ENCODE data around the gene MOK.

MOK gene

DNA sequence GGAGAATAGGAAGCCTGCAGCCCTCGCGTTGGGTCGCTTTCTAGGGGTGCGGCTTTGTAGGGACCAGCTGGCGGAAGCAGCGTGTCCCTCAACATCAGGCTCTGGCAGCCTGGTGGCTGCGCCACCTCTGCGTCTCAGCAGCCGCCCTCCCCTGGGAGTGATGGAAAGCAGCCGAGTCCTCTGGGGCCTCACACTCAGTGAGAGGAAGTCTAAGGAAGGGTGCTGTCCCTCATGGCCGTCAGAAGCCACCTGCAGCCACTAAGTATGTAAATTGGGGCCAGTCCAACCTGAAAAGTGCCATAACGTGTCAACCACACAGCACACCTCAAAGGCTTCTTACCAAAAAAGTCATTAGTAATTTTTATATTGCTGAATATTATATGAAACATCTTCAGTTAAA lies 84.9 kb downstream of the MOK start:
- no peak for DNase-seq

DNA sequence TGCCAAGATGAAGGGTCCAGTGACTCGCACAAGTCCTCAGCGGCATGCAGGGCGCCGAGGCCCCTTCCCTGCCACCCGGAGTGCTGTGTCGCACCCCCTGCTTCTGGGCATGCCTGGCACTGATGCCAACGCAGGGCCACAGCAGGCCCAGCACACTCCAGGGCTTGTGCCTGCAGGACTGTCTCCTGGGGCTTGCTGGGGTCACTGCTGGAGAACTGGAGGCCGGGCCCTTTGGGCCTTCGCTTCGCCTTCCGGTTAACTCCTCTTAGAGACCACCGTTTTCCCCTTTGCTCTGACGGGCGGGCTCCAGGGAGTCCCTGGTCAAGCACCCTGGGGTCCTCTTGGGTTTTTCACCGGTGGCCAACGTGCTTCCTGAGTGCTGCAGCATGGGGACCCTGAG lies 85.6 kb downstream of the MOK start:
- DNase-seq, result no peak

DNA sequence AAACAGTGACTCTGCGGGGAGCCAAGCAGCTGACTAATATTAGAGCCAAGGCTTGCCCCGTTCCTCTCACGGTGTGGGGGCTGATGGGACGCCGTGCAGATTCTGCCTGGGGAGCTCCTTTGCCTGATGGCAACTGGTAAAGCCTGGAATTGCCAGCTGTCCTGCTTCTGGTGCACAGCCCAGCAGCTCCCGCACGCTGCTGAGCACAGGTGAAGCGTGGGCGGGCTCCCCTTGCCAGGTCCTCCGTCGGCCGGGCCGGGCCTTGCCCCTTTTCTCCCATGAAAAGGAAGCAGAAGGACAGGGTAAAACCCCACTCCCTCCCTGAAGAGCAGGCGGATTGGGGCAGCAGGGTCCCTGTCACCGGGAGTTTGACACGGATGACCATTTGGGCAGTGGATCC lies 86.3 kb downstream of the MOK start:
- no peak for DNase-seq

DNA sequence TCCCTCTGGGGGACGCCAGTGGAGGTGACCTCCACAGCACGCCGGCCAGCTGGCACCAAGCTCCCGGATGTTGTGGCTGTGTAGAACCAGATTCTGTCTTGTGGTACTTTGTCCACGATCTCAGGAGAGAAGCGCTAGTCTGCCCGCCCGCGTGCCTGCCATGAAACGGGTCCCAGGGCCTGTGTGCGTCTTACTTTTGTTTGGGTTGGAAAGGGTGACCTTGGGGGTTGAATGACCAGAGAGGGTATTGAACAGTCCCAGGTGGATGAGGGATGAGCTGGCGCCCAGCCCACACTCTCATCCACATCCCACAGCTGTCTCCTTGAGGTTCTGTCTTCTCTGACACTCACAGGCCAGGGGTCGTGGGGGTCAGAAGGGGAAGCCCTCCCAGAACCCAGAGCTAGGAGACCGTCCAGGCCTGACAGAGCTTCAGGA lies 87.0 kb downstream of the MOK start:
- DNase-seq, result no peak

DNA sequence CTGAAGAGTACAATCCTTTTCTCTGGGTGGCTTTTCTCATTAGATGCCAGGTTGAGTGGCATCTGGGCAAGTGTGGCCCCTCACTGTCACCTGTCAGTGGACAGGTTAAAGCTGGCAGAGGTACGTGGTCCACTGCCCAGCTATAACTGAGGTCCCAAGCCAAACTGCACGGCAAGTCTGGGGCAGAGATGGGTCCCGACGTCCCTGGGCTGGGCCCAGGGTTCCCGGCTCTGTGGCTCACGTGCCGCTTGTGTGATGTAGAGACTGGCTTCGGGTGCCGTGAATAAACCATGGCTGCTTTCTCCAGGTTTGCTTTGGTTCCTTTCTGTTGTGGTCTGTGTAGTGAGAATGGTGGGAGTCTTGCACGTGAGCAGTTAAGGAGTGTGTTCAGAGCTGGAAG lies 87.6 kb downstream of the MOK start:
- no peak for DNase-seq

DNA sequence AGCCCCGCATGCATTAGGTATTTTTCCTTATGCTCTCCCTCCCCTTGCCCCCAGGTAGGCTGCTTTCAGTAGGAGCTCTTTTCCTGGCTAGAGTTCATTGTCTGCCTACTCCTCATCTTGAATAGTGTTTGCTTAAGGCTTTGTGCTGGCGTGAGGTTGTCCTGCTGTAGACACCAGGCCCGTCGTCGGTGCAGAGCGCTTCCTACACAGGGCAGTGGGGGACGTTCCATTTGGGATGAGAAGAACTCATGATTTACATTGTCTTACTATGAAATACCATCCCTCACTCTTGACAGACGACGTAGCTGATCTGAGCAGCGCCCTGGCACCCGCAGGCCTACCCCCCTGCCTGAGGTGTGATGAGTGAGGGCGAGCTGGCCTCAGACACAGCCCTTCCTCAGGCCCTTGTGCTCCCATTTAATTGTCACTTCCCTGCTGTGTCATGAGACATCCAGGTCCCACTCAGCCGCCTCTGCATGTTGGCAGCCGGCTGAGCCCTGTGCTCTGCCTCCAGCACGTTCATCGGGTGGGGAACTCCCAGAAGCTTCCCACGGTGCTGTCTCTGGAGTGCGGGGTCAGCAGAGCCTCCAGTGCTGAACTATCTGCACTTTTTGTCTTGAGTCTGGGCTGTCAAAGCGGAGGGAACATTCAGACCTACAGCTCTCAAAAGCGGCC lies 89.3 kb downstream of the MOK start:
- DNase-seq, result no peak

DNA sequence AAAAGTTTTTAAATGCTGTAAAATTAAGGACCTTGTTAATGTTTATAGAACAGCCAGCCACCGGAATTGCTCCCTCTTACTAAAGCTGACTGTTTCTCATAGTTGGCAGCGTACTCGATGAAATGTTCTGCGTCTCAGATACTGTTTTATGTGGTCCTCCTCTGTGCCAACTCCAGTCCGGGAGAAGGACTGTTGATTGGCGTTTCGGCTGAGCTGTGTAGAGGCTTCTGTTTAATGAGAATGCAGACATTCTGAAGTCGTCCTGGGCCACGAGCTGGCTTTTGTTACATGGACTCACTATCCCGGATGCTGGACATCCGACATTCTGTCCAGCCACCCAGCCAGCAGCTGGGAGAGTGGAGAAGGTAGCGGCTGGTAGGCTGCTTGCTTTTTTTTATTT lies 89.9 kb downstream of the MOK start:
- DNase-seq, result no peak

DNA sequence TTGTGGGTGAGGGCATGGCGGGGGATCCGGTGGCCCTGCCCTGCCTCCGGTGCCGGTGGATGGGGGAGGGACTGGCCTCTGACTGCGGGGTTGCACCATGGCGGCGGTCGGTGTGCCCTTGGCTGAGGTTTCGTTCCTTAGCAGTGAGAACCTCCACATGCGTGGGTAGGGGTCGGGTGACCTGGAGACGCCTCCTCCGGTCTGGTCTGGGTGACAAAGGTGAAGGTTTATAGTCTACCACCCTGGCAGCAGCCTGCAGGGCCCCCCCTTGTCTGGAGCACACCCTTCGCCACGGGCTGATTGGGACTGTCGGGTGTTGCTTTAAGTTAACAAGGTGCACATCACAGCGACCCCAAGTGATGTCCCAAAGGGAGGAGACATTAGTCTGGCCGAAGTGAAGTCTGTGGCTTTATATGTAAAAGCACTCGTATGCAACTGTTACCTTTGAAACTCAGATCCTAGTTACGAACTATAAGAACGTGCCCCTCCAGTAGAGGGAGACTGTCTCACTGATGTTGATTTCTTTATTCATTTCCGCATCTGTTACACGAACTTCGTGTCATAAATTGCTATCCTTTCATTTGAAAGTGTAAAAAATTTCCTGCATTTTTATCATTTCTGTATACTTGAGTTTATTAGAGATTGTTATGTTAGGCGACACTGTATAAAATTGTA lies 90.8 kb downstream of the MOK start:
- no peak for DNase-seq

DNA sequence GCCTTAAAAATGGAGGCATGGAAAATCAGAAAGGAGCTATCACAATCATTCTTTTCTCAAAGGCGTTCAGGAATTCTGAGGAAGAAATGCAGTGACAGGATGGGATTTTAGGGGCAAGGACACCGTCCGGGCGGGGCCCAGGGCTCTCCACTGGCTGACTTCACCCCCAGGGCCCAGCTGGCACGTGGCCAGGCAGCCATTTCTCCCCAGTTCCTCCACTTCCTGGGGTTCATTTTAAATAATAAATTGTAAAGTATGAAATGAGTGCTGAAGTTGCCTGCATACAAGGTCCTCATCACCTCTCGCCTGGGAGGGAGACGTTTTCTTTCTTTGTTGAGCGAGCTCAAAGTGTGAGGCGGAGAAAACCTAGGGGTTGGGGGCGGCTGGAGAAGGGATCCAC lies 91.5 kb downstream of the MOK start:
- no peak for DNase-seq

DNA sequence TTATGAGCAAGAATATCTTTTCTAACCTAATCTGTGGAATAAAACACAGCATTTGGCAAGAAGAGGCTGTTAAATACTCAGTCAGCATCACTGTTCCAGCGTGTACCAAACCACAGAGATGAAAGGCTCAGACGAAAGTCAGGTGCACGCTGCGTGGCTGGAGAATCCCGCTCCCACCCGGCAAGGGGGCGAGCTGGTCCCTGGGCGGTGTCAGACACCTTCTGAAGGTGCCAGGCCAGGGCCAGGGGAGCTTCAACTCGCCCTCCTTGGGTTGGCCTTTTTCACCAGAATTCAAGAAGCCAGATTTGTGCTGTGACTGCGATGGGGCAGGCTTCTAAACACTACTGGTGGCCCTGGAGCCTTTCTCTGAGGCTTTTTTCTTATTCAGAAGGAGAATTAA lies 92.1 kb downstream of the MOK start:
- no peak for DNase-seq

DNA sequence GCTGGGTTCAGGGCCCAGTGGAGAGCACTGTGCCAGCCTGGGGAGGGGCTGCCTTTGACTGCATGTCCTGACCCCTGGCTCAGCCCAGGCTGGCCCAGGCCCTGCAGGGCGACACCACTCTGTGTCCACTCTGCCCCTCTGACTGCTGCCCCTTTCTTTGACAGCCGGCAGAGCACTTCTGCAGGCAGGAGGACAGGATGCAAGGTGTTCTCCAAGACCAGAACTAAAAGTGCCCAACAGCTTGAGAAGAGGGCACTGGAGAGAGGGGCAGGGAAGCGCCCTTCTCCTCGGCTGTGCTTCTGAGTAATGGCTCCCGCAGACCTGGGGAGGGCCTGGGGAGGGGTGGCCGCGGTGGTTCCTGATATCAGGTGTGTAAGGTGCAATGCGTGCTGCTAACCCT lies 92.6 kb downstream of the MOK start:
- no peak for DNase-seq

DNA sequence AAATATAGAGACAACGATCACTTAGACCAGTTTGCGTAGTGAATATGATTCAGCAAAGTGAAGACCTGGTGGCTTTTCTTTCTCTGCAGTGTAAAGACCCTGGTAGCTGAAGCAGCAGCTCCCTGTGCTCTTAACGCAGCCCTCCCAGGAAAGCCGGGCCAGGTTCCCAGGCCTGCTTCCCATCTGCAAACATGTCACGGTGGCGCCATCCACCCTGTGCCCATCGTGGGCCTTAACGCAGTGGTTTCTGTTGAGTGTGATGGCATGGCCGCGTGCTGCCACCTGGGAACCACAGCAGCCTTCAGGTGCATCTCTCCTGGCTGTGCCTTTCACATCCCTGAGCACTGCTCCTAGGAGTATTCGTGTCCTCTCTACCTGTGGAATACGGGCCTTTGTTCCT lies 93.7 kb downstream of the MOK start:
- no peak for DNase-seq

DNA sequence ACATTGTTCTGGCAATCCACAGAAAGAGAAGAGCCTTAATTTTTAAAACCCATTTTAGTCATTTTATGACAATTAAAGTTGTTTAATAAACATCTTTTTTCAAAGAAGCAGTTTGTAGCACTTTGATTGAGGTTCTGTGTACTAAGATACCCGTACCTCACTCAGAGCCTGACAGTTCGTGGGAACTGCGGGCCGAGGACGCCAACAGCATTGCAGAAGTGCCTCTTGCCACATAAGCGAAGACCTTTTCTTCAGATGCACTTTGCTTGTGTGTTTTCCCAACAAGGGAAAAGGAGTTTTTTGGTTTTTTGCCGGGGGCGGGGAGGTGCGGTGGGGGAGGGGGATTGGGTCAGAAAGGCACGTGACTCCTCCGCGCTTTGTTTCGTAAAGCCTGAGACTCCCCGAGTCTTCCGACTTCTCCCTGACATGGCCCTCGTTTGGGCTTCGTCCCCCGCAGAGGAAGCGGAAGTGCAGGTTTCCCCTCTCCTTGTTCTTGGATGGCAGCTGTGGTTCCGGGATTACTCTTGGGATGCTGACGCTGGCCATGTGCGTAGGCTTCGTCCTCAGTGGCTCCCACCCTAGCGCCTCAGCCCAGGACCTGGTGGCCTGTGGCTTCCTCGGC lies 94.4 kb downstream of the MOK start:
- DNase-seq, result no peak

DNA sequence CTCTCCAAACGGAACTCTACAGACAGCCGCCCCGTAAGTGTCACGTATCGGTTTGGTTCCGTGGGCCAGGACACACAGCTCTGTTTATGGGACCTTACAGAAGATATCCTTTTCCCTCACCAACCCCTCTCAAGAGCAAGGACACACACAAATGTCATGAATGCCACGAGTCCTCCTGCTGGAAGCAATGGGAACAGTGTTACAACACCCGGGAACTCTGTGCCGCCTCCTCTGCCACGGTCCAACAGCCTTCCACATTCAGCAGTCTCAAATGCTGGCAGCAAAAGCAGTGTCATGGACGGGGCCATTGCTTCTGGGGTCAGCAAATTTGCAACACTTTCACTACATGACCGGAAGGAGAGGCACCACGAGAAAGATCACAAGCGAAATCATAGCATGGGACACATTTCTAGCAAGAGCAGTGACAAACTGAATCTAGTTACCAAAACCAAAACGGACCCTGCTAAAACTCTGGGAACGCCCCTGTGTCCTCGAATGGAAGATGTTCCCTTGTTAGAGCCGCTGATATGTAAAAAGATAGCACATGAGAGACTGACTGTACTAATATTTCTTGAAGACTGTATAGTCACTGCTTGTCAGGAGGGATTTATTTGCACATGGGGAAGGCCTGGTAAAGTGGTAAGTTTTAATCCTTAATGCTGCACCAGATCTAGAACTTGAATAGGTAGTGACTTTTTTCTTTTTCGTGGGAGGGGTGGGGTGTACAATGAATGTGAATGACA lies 95.6 kb downstream of the MOK start:
- DNase-seq, result no peak

DNA sequence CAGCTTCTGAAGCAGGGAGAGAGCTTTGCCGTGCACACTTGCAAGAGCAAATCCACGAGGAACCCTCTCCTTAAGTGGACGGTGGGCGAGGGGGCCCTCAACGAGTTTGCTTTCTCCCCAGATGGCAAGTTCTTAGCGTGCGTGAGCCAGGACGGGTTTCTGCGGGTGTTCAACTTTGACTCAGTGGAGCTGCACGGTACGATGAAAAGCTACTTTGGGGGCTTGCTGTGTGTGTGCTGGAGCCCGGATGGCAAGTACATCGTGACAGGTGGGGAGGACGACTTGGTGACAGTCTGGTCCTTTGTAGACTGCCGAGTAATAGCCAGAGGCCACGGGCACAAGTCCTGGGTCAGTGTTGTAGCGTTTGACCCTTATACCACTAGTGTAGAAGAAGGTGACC lies 96.2 kb downstream of the MOK start:
- DNase-seq, result no peak

DNA sequence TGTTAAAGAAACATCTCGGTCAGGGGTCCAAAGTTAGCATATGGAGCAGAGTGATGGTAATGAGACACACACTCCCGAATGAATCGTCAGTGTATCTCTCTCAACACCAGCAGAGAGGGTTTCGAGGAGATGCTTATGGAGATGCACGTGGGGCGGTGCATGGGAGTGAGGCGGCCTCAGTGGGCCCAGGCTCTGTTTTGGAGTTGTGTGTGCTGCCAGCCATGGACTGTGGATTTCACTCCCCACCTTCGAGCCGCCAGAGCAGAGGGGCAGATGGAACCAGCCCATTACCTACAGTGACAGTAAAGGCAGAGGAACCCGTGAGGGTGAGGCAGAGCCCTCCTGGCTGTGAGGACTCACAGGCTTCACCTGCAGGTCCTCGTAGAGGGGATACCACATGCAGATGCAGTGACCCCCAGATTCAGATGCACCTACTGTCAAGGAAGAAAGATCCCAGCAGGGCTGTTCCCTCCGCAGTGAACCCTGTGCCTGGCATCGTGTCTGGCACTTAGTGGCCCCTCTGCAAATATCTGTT lies 97.1 kb downstream of the MOK start:
- DNase-seq, result no peak

DNA sequence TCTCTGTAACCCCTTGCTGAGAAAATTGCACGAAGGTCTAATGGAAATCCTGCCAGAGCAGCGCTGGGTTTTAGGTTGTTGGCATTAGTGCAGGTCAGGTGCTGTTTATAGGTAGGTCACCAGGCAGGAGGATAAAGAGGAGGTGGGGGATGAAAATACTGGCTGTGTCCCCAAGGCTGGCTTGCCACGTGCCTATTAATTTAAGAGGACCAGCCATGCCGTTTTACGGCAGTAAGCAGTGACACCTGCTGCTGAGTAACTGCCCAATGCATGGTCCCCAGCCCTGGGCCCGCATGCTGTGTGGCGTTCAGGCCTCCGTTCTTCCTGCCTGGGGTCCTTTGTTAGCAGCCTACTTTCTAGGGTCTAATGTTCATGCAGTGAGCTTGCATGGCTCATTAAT lies 98.0 kb downstream of the MOK start:
- no peak for DNase-seq

DNA sequence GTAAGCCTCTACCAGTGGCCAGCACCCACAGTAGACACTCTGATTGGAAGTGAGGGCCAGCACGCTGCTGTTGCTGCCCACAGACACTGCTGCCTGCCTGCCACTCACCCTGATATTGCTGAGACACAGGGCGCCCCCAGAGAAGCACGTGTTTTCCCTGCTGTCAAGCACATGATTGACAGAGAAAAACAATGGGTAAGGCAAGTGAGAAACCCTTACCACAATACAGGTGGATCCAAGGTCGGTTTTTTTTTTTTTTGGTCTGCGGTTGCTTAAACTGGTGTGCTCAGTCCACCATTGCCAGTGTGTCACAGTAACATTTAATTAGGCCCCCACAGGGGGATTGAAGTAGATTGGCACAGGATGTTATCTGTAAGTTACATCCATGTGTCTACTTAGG lies 99.4 kb downstream of the MOK start:
- DNase-seq, result no peak

DNA sequence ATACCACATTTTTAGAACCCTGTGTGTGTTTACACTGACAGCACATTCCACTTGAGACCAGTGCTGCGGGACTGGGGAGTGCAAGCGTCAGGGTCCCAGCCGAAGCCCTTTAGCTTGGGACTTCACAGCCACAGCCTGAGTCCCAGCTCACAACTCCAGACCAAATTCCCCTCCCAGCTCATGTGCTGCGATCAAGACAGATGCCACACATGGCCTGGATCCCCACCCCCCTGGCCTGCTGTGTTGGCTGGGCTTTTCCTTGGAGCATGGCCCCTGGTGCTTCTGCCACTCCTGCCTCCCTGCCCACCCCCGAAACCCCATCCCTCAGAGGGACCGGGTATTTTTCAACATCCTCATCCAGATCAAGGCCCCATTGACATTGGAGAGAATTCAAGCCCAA lies 101.6 kb downstream of the MOK start:
- DNase-seq, result no peak

DNA sequence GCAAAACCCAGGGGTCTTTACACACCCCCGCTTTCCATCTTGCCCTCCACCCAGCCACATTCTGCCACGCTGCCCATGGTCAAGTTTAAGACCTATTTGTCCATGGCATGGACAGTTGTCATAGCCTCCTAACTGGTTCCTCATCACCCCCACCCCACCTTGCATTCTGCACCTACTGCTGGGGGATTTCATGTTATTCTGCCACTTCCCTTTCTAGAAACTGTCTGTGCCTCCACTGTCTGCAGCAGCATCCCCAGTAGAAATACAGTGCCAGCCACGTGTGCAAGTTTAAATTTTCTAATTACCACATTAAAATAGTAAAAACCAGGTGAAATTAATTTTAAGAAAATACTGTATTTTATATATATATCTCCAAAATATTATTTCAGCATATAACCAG lies 102.0 kb downstream of the MOK start:
- DNase-seq, result no peak

DNA sequence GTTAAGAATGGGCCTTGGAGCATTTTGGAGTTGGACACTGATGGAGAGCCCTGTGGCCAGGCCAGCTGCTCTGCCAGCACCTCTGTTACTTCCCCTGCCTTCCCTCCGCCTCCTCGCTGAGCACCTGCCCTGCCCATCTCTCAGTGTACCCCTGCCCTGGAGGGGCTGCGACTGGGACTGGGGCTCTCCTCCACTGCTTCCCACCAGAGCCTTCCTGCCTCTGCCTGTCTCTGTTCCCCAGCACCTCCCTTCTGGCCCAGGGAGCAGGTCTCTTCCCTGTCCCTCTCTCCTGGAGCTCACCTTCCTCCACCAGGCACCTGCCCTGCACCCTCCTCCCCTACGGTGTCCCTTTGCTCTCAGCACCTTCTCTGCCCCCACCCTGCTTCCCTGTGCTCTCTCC lies 103.2 kb downstream of the MOK start:
- no peak for DNase-seq

DNA sequence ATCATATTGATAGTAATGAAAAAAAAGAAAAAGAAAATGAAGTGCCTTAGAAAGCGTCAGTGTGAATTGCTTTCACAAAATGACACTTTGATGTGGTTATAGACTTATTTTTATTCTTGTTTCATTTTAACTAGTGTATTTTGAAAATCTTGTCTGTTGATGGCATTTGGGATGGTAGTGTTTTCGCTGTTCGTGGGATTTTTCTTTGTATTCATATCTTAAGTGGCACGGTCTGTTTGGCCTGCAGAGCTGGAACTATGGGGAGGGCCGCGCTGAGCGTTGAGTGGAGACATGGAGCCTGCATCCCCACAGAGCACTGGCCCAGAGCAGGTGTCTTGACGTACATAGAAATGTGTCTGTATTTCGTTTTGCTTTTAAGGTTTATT lies 103.6 kb downstream of the MOK start:
- peak; percentile 36 to 39 for DNase-seq

DNA sequence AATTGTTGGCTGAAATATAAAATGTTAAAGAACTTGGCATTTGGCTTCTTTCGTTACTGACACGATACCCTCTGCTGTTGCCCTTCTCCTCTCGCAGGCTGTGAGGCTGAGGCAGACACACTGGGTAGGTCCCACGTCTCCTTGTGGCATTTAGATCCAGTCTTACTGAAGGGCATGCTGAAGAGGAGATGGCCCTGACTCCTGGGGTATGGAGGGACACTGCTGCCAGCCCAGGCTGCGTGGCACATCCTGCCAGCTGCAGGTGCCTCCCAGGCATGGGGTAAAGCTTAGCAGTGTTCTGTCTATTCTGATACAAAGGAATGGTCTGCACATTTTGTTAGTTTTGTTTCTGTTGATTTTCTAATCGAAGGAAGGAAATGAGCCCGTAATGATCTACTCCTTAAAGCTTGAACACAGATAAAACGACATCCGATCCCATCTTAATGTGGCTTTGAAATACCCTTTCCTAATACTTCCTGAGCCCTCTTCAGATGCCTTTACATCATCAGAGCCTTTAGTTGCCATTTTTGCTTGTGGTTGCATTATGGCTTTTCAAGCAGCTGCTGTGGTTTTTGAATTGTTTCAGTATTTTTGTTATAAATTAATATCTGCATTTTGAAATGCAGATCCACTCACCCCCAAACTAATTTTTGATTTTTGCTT lies 104.1 kb downstream of the MOK start:
- DNase-seq, result no peak

All from activated T-cell treated with anti-CD3 and anti-CD28 coated beads, Interleukin-2, amount 50 U/mL, for 48 hours (primary cell).